Measurements from ENCODE around the gene FBLN2. TPM values are rescaled to one million over a fixed set of nuclear protein-coding genes. Genes with fewer than 3 reads are reported as not detected.

The FBLN2 gene
- total RNA-seq, 1 donor: 54.6 TPM

- Histone ChIP-seq H2AFZ (ENCODE audit: low read length) (no peak overlapping the region), H3K9me3 (ENCODE audit: low read depth, low read length) (no peaks in the 10 kb centered on the region), H3K79me2 (ENCODE audit: insufficient read depth, low read length) (no peaks in the 10 kb centered on the region), H3K4me2 (ENCODE audit: insufficient read depth, low read length) (peak overlapping the region; percentile 65), H3K4me1 (ENCODE audit: insufficient read depth, low read length) (peaks cover 11% of the 10 kb centered on the region), H3K4me3 (ENCODE audit: insufficient read depth, low read length) (no peak overlapping the region), H3K36me3 (ENCODE audit: insufficient read depth, low read length) (no peaks in the 10 kb centered on the region), H3K27ac (ENCODE audit: low read depth, low read length) (no peak overlapping the region), H4K20me1 (ENCODE audit: insufficient read depth, low read length) (no peaks in the 10 kb centered on the region), H3K27me3 (ENCODE audit: insufficient read depth, low read length) (no peaks in the 10 kb centered on the region)
- DNase-seq (ENCODE audit: insufficient read length, low spot score, missing footprints): peak; percentile 96
- TF ChIP-seq CTCF (IDR thresholded peaks at IDR 0.05; ENCODE audit: extremely low read depth, low read depth, low read length): no peak
These were observed 98.6 kb downstream of the FBLN2 start for GRCh38 chr3:13647298-13648059.

GRCh38 chr3:13648060-13649001, 99.4 kb downstream of the FBLN2 start:
- TF ChIP-seq CTCF (IDR thresholded peaks at IDR 0.05; ENCODE audit: extremely low read depth, low read depth, low read length): peak; percentile 97
- H3K27me3 ChIP-seq (ENCODE audit: insufficient read depth, low read length): no peaks in the 10 kb centered on the region
- H3K4me3 ChIP-seq (ENCODE audit: insufficient read depth, low read length): no peak overlapping the region
- H3K27ac ChIP-seq (ENCODE audit: low read depth, low read length): no peak overlapping the region
- H3K79me2 ChIP-seq (ENCODE audit: insufficient read depth, low read length): no peaks in the 10 kb centered on the region
- no peaks in the 10 kb centered on the region for H3K36me3 ChIP-seq (ENCODE audit: insufficient read depth, low read length)
- H4K20me1 ChIP-seq (ENCODE audit: insufficient read depth, low read length): no peaks in the 10 kb centered on the region
- H3K9me3 ChIP-seq (ENCODE audit: low read depth, low read length): no peaks in the 10 kb centered on the region
- peak; percentile 99 for DNase-seq (ENCODE audit: insufficient read length, low spot score, missing footprints)
- H2AFZ ChIP-seq (ENCODE audit: low read length): no peak overlapping the region
- peaks cover 11% of the 10 kb centered on the region for H3K4me1 ChIP-seq (ENCODE audit: insufficient read depth, low read length)
- peak overlapping the region; percentile 65 for H3K4me2 ChIP-seq (ENCODE audit: insufficient read depth, low read length)

GRCh38 chr3:13650210-13651056, 101.5 kb downstream of the FBLN2 start:
- H3K4me2 ChIP-seq (ENCODE audit: insufficient read depth, low read length): peak overlapping the region; percentile 41
- H3K27ac ChIP-seq (ENCODE audit: low read depth, low read length): no peak overlapping the region
- no peaks in the 10 kb centered on the region for H3K36me3 ChIP-seq (ENCODE audit: insufficient read depth, low read length)
- no peaks in the 10 kb centered on the region for H4K20me1 ChIP-seq (ENCODE audit: insufficient read depth, low read length)
- no peaks in the 10 kb centered on the region for H3K27me3 ChIP-seq (ENCODE audit: insufficient read depth, low read length)
- peak; percentile 88 for TF ChIP-seq CTCF (IDR thresholded peaks at IDR 0.05; ENCODE audit: extremely low read depth, low read depth, low read length)
- DNase-seq (ENCODE audit: insufficient read length, low spot score, missing footprints): peak; percentile 99
- H2AFZ ChIP-seq (ENCODE audit: low read length): peak overlapping the region; percentile 11
- H3K4me1 ChIP-seq (ENCODE audit: insufficient read depth, low read length): peaks cover 11% of the 10 kb centered on the region
- H3K4me3 ChIP-seq (ENCODE audit: insufficient read depth, low read length): no peak overlapping the region
- no peaks in the 10 kb centered on the region for H3K9me3 ChIP-seq (ENCODE audit: low read depth, low read length)
- no peaks in the 10 kb centered on the region for H3K79me2 ChIP-seq (ENCODE audit: insufficient read depth, low read length)

All from osteoblast (primary cell).